T-helper 9 cell (primary cell): ENCODE data around the gene GRIP2.

ENCODE experiments used
- DNase-seq: peaks from one replicate; pipeline ENCODE4 v3.0.0-alpha.2; 2020

Gene GRIP2

GRCh38 chr3:14505001-14505802 is 34.9 kb downstream of the GRIP2 start:
- no peak for DNase-seq

DNA sequence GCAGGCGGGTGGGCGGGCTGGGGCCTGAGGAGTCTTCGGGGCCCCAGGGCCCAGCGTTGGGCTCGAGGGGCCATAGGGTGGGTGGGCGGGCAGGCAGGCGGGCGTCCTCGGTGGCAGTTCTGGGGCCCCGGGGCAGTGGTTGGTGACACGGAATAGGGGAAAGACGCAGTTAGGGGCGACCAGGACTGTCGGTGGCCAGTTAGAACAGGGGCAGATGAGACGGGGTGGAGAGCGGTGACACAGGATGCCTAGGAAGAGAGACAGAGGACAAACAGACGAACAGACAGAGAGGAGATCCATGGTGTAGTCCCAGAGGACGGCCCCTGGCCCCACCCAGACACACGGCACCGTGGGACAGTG is 36.5 kb downstream of the GRIP2 start:
- no peak for DNase-seq

- DNase-seq: no peak
Observed at GRCh38 chr3:14503033-14503705, 37.0 kb downstream of the GRIP2 start.

- no peak for DNase-seq
Observed at GRCh38 chr3:14502472-14502871, 37.7 kb downstream of the GRIP2 start.

DNA sequence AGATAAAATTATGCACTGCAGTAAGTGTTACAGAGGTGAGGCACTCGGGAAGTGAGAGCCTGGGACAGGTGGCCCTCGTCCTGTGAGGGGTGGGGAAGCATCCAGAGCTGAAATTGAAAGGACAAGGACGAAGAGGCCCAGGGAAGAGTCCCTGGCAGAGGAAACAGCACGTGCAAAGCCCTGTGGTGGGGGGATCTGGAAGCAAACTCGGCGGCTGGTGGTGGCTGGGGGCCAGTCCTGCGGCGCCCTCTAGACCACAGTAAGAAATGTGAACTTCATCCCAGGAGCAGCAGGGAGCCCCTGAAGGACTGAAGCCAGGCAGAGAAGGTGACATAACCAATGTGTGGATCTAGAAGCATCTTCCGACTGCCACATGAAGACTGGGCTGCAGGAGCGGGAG is 42.8 kb downstream of the GRIP2 start:
- DNase-seq: no peak

DNA sequence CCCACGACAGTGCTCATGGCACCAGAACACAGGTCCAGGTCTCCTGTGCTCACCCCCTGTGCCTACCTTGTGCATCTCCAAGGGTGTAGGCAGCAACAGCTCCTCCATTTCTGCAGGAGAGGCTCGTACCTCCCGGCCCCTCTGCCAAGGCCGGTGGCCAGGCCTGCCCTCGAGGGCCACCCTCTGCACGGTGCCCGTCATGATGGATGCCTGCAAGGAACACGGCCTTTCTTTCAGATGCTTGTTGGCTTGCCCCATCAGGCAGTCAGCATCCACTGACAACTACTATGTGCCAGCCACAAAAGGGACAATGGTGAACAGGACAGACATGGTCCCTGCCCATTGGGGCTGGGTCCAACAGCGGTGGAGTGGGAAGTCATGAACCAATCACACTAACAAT is 43.8 kb downstream of the GRIP2 start:
- no peak for DNase-seq

DNA sequence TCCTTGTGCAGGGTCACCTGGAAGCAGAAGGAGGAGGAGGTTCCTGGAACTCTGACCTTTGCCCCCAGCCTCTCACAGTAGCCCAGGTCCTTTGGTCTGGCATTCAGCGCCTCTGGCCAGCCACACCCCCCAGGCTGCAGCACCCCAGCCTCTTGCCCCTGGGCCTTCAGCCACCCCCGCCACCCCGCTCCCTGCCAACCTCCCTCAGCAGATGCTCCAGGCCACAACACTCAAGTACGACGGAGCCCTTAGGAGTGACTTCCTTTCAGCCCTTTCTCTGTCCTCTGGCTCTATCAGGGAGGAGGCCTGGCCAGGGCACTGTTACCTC is 45.2 kb downstream of the GRIP2 start:
- DNase-seq: no peak

- no peak for DNase-seq
Observed at GRCh38 chr3:14494279-14494972, 45.7 kb downstream of the GRIP2 start.

DNA sequence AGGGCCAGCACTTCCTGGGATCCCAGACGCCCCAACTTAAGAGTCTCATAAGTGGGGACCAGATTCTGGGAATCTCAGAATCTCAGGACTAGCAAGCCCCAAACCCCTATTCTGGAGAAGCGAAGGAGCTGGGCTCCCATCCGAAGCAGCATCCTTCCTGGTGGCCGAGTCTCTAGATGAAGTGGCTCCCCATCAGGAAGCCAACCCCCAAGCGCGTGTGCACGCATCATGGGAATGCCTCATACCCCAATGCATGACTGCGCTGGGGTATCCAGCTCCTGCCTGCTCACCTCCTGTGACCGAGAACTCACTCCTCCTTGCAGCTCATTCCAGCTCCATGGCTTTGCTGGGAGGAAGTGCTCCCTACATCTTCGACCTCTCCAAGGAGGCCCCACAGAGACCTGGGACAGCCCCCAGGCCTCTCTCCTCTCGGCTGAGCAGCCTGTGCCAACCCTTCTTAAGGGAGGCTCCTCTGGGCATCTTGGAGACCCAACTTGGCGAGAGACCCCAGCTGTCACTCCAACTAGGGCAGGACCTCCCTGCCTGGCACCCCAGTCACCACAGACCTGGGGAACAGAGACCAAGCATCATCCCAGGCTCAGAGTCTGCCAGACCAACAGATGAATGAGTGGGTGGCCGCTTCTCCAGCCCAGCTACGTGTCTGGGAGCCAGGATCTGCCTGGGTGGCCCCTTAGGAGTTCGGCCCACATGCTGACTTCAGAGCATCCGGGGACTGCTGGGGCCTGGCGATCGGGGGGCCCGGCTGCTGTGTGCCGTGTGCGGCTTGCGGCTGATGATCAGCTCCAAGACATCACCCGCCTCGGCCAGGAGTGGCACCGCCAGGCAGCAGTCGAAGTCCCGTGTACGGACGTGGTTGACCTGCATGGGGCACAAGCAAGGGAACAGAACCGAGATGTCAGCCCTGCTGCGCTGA is 46.9 kb downstream of the GRIP2 start:
- DNase-seq: no peak

- DNase-seq: no peak
Observed at GRCh38 chr3:14491396-14492190, 48.5 kb downstream of the GRIP2 start.

- no peak for DNase-seq
Observed at GRCh38 chr3:14490831-14491230, 49.3 kb downstream of the GRIP2 start.

- DNase-seq: no peak
Observed at GRCh38 chr3:14490255-14490654, 49.9 kb downstream of the GRIP2 start.

- DNase-seq: no peak
Observed at GRCh38 chr3:14489641-14490040, 50.5 kb downstream of the GRIP2 start.

- DNase-seq: no peak
Observed at GRCh38 chr3:14488286-14489041, 51.7 kb downstream of the GRIP2 start.

- DNase-seq: no peak
Observed at GRCh38 chr3:14487821-14488220, 52.3 kb downstream of the GRIP2 start.

- DNase-seq: no peak
Observed at GRCh38 chr3:14487086-14487485, 53.1 kb downstream of the GRIP2 start.

- no peak for DNase-seq
Observed at GRCh38 chr3:14486460-14486859, 53.7 kb downstream of the GRIP2 start.

- no peak for DNase-seq
Observed at GRCh38 chr3:14485981-14486380, 54.2 kb downstream of the GRIP2 start.

GRCh38 chr3:14484741-14485140 is 55.4 kb downstream of the GRIP2 start:
- DNase-seq: no peak

DNA sequence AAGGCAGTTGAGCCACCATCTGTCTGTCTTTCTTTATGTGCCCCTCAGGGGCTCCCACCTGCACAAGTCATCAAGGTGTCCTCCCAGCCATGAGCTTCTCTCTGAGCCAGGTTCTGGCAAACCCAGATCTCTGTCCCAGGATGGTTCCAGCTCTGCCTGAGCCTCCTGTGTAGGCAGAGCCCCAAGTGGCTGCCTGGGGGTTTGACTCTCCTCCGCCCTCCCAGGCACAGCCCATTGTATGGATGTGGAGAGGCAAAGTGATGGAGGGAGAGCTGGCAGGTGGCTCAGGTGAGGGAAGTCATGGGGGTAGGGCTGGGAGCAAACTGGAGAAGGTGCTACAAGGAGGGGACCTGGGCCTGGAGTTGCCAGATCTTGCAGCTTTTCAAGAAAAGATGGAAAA is 56.9 kb downstream of the GRIP2 start:
- no peak for DNase-seq

DNA sequence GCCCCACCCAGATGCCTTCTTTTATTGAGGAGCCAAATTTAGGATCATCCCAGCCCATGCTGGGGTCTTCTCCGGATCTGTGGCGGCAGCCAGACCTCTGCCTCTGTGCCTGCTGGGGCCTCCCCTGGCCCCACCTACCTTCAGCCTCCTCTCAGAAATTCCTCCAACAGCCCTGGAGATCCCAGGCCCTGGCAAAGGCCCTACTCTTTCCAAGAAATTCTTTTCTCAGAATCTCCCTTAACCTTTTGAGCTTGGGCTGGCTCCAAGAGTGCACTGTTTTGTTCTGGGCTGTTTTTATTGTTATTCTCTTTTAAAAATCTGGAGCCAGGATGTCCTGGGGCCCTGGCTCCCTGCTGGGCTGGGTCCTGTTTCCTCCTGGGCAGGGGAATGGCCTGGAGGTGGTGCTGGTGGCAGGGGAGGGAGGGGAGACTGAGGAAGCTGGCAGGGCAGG is 57.8 kb downstream of the GRIP2 start:
- no peak for DNase-seq
